ENCODE data around the gene ZNF512B. TPM values are rescaled to one million over a fixed set of nuclear protein-coding genes. Genes with fewer than 3 reads are reported as not detected.
"Not testable (repeated sequence)": the region's sequence is repeated elsewhere in the genome, so short reads cannot be mapped to it uniquely, and the experiment has no call there.

Gene ZNF512B
- total RNA-seq, 1 donor from 2014 or later: 8.9 TPM

DNA sequence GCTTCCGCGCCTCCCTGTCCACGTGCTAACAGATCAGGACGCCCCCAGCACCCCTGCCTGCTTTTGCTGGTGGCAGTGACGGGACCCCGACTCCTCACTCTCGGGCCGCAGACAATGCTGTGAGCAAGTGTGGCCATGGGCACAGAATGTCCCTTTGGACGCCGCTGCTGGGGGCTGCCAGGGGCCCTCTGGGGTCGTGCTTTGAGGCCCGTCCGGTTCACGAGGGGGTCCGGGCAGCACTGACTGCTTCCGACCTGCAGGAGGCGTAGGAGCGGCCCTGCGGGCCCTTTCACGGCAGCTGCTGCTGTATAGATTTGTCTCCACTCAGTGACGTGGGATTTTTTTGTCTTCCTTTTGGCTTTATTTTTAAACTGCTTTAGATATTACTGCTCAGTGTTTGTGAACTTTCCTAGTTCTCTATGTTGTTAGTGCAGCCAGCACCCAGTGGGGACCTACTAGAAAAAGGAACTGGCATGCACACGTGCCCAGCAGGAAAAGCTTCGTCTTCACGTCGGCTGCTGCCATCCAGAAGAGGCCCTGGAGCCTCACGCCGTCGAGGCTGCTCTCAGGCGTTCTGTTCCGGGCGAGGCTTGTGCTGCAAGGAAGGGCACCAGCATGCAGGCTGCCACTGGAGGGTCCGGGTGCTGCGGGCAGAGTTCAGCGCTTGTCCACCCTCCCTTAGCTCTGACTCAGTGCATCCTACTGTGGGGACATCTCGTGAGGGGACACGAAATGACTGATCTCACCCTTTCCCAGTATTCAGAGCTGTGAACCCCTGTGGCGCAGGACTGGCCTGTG is 35.3 kb downstream of the ZNF512B start:
- no peak for DNase-seq (ENCODE audit: low spot score)

DNA sequence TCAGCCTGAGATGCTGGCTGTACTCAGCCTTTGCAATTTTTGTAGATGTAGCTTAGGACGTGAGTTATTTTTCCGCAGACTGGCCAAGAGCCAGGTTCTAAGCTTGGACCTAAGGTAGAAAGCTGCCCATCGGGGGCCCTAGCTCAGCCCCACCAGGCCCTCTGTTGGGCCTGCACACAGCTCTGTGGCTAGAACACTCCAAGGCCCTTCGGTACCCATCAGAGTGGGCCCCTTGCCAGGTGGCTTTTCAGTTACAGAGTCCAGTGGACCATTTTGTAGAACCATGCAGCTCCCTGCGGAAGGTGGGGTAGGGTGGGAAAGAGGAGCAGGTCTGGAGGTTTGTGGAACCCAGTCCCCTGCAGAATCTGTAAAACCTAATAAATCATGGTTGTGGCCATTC is 36.1 kb downstream of the ZNF512B start:
- DNase-seq (ENCODE audit: low spot score): no peak

DNA sequence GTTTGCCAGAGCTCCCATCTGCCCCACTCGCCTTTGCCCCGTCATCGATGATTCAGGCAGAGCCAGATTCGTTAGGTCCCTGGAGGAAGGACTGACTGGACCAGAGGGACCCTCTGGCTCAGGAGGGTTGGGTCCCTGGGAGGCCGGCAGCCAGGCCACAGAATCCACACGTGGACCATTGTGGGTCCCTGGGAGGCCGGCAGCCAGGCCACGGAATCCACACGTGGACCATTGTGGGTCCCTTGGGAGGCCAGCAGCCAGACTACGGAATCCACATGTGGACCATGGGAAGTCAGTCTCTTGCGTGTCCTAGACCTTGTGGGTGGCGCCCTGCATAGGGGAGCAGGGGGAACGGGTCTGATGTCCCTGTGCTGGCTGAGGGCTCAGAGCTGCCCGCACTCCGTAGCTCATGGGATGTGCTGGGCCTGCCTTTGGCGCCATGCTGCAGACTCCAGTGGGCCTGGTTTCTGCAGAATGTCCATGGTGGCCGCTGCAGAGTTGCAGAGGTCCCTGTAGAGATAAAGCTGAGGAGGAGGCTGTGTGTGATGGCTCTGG is 37.0 kb downstream of the ZNF512B start:
- DNase-seq (ENCODE audit: low spot score): no peak

DNA sequence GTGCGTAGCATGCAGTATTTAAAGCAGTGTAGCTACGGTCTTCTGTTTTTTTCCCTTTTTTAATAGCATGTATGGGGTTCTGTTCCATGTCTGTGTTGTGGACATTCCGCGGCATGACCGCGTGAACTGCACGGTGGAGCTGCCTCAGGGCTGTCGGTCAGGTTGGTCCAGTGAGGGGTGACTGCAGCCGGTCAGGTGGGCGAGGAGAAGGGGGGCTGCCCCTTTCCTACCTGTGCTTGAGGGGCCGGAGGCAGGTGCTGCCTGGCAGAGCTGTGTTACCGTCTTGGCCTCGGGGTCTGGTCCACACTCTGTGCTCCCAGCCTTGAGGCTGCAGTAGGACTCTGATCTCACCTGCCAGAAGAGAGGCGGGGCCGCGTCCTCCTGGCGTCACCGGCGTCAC is 38.0 kb downstream of the ZNF512B start:
- no peak for DNase-seq (ENCODE audit: low spot score)

DNA sequence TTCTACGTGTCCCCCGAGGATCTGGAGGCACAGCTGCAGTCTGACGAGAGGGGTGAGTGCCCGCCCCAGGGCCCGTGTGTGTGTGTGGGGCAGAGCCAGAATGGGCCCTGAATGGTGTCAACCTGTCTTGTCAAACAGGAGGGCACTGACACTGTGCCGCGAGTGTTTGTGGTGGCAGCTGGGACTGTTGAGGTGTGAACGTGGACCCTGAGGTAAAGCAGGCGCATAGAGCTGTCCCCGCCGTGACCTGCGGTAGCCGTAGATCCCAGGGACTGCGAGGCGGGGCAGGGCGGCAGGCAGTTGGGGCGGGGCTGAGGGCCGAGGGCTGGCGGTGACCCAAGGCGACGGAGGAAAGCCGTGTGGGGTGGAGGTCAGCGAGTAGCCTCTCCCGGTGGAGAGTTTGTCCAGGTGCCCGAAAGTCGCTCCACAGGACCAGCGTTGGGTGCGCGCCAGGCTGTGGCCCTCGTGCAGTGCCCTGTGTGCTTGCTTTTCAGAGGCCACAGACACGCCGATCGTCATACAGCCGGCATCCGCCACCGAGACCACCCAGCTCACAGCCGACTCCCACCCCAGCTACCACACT is 38.7 kb downstream of the ZNF512B start:
- DNase-seq (ENCODE audit: low spot score): no peak

DNA sequence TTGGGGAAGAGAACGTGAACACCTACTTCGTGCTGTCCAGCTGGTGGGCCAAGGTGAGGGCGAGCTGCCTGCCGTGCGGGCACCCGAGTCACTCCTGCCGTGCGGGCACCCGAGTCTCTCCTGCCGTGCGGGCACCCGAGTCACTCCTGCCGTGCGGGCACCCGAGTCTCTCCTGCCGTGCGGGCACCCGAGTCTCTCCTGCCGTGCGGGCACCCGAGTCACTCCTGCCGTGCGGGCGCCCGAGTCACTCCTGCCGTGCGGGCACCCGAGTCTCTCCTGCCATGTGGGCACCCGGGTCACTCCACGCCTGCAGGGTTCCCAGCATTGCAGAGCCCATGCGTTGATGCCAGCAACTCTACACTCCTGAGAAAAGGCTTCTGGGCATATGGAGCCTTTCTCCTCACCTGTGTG is 40.3 kb downstream of the ZNF512B start:
- DNase-seq (ENCODE audit: low spot score): not testable (repeated sequence)

DNA sequence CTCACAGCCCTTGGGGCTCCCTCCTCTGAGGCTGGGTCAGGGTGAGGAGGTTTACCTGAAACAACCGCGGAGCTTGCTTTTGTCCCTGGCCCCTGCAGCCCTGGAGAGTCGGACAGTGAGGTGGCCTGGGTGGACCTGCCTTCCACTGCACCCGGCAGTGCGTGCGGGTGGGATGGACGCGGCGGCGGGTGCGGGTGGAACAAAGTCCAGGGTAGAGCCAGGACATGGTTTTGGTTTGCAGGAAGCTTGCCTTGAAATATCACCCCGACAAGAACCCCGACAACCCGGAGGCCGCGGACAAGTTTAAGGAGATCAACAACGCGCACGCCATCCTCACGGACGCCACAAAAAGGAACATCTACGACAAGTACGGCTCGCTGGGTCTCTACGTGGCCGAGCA is 40.7 kb downstream of the ZNF512B start:
- no peak for DNase-seq (ENCODE audit: low spot score)

DNA sequence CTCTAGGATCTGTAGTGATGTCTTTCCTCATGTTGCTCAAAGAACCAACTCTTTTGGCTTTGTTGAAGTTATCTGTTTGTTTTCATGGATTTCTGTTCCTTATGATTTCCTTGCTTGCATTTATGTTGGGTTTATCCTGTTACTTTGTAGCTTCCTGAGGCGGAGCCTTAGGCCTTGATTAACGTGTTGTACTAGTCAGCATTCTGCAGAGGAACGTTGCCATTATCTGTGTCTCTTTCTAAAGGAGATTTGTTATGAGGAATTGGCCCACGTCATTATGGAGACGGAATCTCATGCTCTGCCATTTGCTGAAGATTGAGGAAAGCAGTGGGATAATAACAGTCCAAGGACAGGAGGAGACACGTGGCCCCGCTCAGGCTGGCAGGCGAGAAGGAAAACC is 43.4 kb downstream of the ZNF512B start:
- no peak for DNase-seq (ENCODE audit: low spot score)

DNA sequence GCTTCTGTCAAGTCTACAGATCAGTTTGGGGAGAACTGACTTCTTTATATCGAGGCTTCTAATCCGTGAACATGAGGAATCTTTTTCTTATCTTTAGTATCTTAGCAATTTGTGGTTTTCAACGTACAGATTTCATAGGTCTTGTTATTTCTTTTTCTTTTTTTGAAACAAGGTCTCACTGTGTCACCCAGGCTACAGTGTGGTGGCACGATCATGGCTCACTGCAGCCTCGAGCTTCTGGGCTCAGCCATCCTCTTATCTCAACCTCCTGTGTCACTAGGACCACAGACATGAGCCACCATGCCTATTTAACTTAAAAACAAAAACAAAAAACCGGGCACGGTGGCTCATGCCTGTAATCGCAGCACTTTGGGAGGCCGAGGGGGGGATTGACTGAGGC is 45.5 kb downstream of the ZNF512B start:
- DNase-seq (ENCODE audit: low spot score): no peak

DNA sequence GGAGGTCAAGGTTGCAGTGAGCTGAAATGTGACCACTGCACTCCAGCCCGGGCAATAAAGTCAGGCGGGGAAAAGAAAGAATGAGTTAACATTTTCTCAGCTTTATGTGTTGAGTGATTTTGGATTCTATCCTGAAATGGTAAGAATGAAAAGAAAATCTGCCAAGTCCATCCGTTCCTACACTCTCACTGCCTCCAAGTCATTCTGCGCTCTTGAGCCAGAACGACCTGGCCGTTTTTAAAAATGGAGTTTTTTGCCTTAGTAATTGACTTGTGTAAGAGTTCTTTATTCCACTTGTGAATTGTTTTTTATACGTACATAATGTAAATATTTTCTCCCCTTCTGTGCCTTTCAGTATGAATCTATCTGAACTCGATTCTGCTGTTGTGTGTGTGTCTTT is 46.1 kb downstream of the ZNF512B start:
- DNase-seq (ENCODE audit: low spot score): no peak

DNA sequence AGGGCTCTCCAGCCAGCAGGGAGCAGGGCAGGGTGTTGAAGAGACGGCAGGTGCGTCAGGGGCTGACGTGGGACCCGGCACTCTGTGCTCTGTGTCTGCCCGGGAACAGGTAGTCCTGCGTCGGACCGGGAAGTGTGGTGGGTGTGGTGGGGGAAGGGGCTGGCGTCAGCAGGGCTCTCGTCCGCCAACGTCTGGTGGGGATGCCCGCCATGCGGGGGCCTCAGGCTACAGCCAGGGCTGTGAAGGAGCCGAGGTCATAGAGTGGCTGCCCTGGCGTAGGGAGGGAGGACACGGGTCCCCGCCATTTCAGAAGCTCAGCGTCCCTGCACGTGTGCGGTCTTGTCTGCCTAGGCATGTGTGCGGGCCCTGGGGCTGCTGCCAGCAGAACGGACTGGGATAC is 49.5 kb downstream of the ZNF512B start:
- no peak for DNase-seq (ENCODE audit: low spot score)

DNA sequence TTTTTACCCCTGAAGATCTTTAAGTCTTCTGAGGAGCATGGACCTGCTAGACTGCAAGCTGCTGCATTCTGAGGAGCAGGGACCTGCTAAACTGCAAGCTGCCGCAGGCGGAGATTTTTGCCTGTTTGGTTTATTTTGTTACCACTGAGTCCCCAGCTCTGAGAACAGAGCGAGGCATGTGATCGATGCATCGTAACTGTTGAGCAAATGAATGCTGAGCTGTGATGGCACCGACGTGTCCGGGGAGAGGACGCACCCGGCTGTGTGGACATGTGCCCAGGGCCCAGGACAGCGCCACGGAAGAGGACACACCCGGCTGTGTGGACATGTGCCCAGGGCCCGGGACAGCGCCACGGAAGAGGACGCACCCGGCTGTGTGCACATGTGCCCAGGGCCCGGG is 50.6 kb downstream of the ZNF512B start:
- no peak for DNase-seq (ENCODE audit: low spot score)

DNA sequence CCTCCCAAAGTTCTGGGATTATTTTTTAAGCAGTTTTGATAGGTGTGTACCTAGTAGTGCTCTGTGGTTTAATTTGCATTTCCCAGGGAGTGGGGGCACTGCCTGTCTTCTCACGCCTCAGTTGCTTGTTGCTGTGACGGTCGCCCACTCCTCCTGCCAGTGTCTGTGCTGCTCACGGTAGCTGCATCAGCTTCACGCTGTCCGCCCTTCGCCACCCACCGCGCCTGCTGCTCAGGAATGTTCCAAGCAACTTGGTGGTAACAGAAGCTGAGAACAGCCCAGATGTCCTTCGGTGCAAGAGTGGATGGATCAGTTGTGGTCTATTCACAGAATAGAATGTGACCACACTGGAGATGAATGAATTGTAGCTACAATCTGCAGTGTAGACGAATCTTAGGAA is 51.9 kb downstream of the ZNF512B start:
- no peak for DNase-seq (ENCODE audit: low spot score)

DNA sequence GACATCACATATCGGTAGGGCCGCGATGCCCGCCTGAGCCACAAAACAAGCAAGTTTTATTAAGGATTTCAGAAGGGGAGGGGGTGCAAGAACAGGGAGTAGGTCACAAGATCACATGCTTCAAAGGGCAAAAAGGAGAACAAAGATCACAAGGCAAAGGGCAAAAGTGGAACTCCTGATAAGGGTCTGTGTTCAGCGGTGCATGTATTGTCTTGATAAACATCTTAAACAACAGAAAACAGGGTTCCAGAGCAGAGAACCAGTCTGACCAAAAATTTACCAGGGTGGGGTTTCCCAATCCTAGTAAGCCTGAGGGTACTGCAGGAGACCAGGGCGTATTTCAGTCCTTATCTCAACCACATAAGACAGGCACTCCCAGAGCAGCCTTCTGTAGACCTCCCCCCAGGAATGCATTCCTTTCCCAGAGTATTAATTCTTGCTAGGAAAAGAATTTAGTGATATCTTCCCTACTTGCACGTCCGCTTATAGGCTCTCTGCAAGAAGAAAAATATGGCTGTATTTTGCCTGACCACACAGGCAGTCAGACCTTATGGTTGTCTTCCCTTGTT is 53.3 kb downstream of the ZNF512B start:
- DNase-seq (ENCODE audit: low spot score): not testable (repeated sequence)

DNA sequence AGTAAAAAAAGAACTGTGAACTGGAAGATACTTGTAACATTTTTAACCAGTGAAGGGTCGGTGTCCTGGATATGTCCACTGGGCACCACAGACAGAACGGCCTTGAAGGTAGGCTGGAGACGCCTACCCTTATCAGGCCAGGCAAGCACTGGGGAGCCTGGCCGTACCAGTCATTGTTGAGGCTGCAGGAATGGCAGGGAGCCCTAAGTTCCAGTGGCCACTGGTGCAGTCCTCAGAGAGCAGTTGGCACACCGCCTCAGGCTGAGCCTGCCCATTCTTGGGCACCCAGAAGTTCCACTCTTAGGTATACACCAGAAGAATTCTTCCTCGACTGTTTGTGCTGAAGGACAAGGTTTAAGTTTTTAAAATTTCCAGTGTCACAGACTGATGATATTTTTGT is 54.3 kb downstream of the ZNF512B start:
- no peak for DNase-seq (ENCODE audit: low spot score)

DNA sequence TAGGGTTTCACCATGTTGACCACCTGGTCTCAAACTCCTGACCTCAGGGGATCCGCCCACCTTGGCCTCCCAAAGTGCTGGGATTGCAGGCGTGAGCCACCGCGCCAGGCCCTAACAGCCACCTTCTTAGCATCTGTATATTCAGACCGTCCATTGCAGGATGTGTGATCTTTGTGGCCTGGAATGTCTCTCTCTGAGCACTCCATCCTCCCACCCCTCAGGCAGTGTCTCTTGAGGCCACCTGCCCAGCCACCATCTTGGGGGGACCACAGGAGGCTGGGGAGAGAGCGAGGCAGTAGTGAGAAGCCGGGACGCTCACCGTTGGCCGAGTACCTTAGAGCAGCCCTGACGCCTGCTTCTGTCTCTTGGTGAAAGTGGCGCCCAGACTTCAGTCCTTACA is 56.0 kb downstream of the ZNF512B start:
- no peak for DNase-seq (ENCODE audit: low spot score)

DNA sequence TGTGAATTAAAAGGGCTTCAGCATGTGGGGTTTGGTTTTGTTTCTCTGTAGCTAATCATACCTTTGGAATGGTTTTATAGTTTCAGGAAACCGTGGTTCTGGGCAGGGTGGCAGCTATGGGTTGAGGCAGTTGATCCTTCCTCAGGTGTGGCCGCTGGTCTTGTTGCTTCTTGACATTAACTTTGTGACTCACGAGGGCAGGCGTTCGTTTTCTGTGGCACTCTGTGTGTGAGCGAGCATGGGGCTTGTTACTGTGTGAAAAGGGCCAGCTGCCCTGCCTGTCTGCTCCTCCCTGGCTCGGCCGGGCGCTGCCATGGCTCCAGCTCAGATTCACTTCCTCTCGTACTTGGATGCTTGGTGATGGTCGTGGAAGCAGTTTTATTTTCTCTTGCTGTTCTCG is 58.6 kb downstream of the ZNF512B start:
- no peak for DNase-seq (ENCODE audit: low spot score)

DNA sequence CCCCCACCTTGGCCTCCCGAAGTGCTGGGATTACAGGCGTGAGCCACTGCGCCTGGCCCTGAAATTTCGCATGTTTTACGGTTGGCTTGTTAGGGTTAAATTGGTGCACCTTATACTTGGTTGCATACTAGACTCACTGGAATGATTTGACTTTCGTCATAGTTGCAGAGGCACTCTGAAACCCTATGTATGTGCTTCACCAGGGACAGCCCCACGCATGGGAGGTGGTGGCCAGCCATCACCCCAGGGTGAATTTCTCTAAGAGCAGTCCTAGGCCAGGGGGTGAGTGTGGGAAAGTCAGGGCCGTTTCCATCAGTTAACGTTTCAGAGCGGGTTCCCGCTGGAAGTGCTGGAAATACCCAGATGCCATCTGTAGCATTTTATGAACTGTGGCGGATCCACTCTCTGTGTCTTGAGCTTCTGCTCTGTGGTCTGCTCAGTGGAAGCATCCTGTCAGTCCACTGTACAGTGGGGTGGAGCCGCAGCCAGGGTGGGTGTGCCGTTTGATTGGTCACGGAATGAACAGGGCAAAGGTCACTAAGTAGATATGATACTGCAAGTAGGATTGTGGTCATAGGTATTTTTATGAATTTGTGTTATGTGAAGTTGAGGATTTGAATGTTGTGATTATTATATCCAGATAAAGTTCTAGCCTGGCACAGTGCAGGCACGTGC is 61.6 kb downstream of the ZNF512B start:
- DNase-seq (ENCODE audit: low spot score): no peak

Data from umbilical cord (tissue), 2 donors.